CD4-positive, alpha-beta T cell treated with Interleukin-4 for 4 hours (primary cell): ENCODE measurements around the gene SPANXD.
"Not testable (repeated sequence)": the region's sequence is repeated elsewhere in the genome, so short reads cannot be mapped to it uniquely, and the experiment has no call there.

Experiments used
- DNase-seq: peaks from one replicate; pipeline ENCODE4 v3.0.0-alpha.2; 2020

The SPANXD gene

DNA sequence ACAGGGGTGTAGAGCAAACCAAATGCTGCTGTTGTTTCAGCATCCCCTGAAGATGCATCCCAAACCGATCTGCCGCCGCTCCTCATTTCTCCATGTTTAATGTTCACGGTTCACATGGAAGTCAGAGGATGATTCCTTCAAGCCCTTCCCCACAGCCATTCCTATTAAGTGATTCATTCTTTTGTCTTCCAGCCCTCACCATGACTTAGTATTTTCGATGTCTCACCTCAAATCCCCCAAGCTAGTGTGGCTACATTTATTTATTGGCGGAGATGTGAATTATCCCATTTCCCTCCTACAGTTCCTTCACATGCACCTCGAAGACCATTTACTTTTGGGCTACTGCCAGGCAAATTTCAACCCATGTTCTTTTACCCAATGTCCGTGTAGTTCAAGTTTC is at the start of gene SPANXD:
Gene SPANXD, minus strand, starts transcription at position 101 of the 400 bp plus-strand sequence. CDS start 334 bp downstream, outside the sequence.
- DNase-seq, result not testable (repeated sequence)

GRCh38 chrX:141742666-141743065 is 44.1 kb upstream of the SPANXD start:
- no peak for DNase-seq

DNA sequence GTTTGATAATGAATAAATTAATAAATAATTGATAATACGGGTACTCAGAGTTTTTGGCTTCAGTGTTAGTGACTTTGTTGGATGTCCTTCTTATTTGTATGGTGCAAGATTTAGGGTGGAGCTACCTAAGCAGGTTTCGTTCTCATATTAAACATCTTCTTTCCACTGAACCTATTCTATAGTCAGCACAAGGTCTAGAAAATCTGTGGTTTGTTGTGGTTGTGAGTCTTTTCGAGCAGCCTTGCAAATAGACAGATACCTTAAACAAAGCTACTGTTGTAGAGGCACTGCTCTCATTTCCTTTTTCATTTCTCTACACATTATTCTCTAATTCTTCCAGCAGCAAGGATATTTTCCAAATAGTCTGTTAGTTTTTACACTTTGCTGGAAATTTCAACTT is 38.1 kb upstream of the SPANXD start:
- no peak for DNase-seq

GRCh38 chrX:141733371-141733770 is 34.8 kb upstream of the SPANXD start:
- DNase-seq, result no peak

GRCh38 chrX:141732031-141732430 is 33.5 kb upstream of the SPANXD start:
- no peak for DNase-seq

DNA sequence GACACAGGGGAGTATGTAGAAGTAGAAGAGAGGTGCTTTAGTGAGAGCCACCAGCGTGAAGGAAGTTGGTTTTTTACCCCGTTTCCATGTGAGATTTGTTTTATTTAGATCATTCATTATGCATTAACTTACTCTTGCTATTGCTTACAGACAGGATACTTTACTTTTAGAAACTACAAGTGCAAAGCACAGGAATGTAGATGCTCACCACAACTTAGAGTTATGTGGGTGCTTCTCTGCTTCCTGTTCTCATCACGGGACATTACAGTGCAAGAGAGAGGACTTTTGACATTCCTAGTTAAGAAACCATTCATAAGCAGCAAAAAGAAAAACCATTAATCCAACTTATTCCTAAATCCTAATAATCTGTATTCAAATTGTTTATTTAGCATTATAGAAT is 25.6 kb upstream of the SPANXD start:
- DNase-seq, result no peak

DNA sequence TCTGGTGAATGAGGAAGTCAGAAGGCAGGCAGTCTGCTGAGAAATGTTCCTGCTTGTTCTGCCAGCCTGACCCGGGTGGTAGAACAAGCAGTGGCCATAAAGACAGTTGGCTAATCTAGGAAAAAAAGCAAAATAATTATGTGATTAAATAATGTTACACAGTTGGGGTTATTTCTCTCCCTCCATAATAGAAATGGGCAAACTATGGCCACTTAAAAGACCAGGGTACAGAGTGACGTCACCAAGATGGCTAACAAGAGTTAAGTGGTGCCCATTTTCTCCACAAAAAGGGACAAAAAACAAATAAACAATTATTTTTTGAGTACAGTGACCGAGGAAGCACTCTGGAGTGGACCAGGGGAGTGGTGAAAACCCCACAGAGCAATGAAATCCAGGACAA is 16.1 kb upstream of the SPANXD start:
- DNase-seq, result no peak

DNA sequence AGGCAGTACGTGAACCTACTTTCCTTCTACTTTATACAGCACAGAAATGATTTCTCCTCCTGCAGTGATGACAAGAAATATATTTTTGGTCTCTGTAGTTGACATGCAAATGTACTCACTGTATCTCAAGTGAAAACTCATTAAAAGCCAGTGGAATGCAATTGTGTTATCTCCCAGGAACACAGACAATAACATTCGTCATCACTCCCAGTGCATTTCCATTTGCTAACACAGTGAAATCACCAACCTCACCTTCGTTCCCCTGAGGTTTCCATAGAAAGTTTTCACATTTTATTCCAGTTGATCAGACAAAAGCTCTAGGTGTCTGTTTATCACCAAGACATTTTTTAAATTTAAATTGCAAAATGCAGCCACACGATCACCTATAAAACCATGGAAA is 2.5 kb upstream of the SPANXD start:
- no peak for DNase-seq

GRCh38 chrX:141673946-141674345 is 24.6 kb downstream of the SPANXD start:
- DNase-seq, result no peak

GRCh38 chrX:141669689-141670088 is 28.9 kb downstream of the SPANXD start:
- no peak for DNase-seq

DNA sequence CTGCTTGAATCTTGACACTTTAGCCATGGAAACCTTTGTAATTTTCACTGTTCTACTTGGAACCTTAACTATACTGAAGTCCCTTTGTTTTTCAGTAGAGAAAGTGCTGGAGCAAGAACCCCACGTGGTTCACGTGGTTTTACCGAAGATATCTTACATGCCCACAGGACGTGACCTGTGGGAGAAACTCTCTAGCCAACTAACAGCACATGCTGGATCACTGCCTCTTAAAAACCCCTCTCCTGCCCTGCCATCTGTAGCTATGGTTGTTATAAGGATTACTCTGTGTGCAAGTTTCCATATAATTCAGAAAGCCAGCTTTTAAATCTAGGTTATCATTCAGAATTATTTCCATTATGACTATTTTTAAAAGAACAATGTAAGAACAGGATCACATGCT is 30.2 kb downstream of the SPANXD start:
- no peak for DNase-seq

GRCh38 chrX:141662781-141663180 is 35.8 kb downstream of the SPANXD start:
- no peak for DNase-seq

GRCh38 chrX:141652286-141652685 is 46.3 kb downstream of the SPANXD start:
- no peak for DNase-seq
